Adrenal gland (tissue), 12 donors: ENCODE results near the gene DBI. TPM values are rescaled to one million over a fixed set of nuclear protein-coding genes. Genes with fewer than 3 reads are reported as not detected.

ENCODE experiments used
- DNase-seq, 7 donors: peaks; one replicate each; pipeline ENCODE4 v3.0.0-alpha.2; 2019 to 2020
- H3K27ac ChIP-seq, 5 donors: fragments of 200-600 bp; sonication (generic) in 4 of 5; 1 replicate in 3 of 5; 2 replicates in 2 of 5; pipeline versions ENCODE4 v1.5.1 to v1.8.0; 2016 to 2020; ENCODE audit warnings: mild to moderate bottlenecking in 1 of 5
- H3K27me3 ChIP-seq: fragments of 200-600 bp; 2 replicates; pipeline ENCODE4 v1.8.0; 2021
- H3K36me3 ChIP-seq, 2 donors: fragments of 200-600 bp; replicated peaks in 1 of 2; 1 replicate in 1 of 2; 2 replicates in 1 of 2; pipeline versions ENCODE4 v1.5.1 to v1.8.0; 2018 to 2022
- H3K4me1 ChIP-seq, 2 donors: fragments of 200-600 bp; replicated peaks in 1 of 2; 1 replicate in 1 of 2; 2 replicates in 1 of 2; pipeline versions ENCODE4 v1.5.1 to v1.8.0; 2018 to 2021
- H3K4me3 ChIP-seq, 4 donors: fragments of 200-600 bp; sonication (generic) in 3 of 4; one replicate each; pipeline ENCODE4 v1.5.1; 2016 to 2018
- H3K9me3 ChIP-seq, 3 donors: fragments of 200-600 bp; sonication (generic) in 1 of 3; replicated peaks in 1 of 3; 1 replicate in 2 of 3; 2 replicates in 1 of 3; pipeline versions ENCODE4 v1.5.1 to v1.8.0; 2016 to 2021
- CTCF ChIP-seq, 6 experiments: fragments of 450-650 bp in 4 of 6; fragments of 200-600 bp in 2 of 6; sonication (generic) in 1 of 6; IDR thresholded peaks; 1 replicate in 5 of 6; 2 replicates in 1 of 6; pipeline versions ENCODE4 v1.5.1 to v1.8.0; 2016 to 2021; ENCODE audit warnings: antibody characterized with exemption in 6 of 6, mild to moderate bottlenecking in 2 of 6, moderate library complexity in 1 of 6
- POLR2A ChIP-seq, 2 donors: fragments of 450-650 bp; IDR thresholded peaks; one replicate each; pipeline ENCODE4 v1.6.1; 2017; ENCODE audit warnings: antibody characterized with exemption in 2 of 2, mild to moderate bottlenecking in 2 of 2, moderate library complexity in 1 of 2
- WGBS, 4 donors: extraction: QIAGEN DNeasy Blood & Tissue Kit in 2 of 4; methylation state at CpG; one replicate each; pipeline versions ENCODE4 v1.1.5 to v1.1.7; 2013 to 2017; 5-methylcytosine and 5-hydroxymethylcytosine counted together
- intact Hi-C, 2 donors: fragments of 100-400 bp; cut with DNase I; formaldehyde crosslinking; loops; one replicate each; pipeline versions ENCODE4 v1.14.1 to v1.15.0; 2022 to 2023
- polyA plus RNA-seq, 3 donors: library from polyadenylated mRNA; stranded (reverse); fragments of 200-250 nt in 2 of 3; fragments of 350-450 nt in 1 of 3; fragmentation: Illumina TruSeq in 1 of 3; extraction: RNeasy Lipid Tissue Mini Kit (QIAGEN cat#74804) in 1 of 3; gene quantifications; one replicate each; pipeline ENCODE4 v1.2.3, GENCODE V29; 2013 to 2014
- total RNA-seq, 9 donors: library from RNA; depleted of rRNA in 4 of 9; stranded (reverse); fragments of >200 nt in 4 of 9; fragments of 120-200 nt in 1 of 9; fragmentation: NEBNext Ultra II Directional in 1 of 9; extraction: Animal tissue kit (Norgen Biotek cat#: 25700) in 1 of 9; gene quantifications; one replicate each; pipeline versions ENCODE4 v1.1.0 to v1.2.4, GENCODE V29; 2013 to 2023
- donor health status: healthy with polysubstance abuse.
- donor health status: Bipolar disorder and iron deficiency.
- donor health status: DM: yes; HTN: yes; CAD: no.
- donor health status: DM: no; HTN: no; CAD: no.
- donor health status: DM: no; HTN: no; CAD: no.
- donor health status: DM: yes; HTN: yes; CAD: no.

The DBI gene
- total and polyA plus RNA-seq, 12 donors: 32.3 to 367 (median 99.1) TPM

GRCh38 chr2:119408221-119408619, 41.4 kb downstream of the DBI start:
- 60 to 75% (median 62%) methylated on average over 3 to 5 of the region's 5 CpGs for WGBS, 4 donors
- DNase-seq: peak in 1 of 7 donors; percentile 43

GRCh38 chr2:119409506-119409905, 42.7 kb downstream of the DBI start:
- Histone ChIP-seq H3K9me3 (no peaks in the 10 kb centered on the region), H3K36me3 (no peaks in the 10 kb centered on the region), H3K27ac (no peak overlapping the region), H3K27me3 (no peaks in the 10 kb centered on the region), H3K4me1 (peaks cover 0 to 3% of the 10 kb centered on the region in 2 donors), H3K4me3 (no peak overlapping the region)
- no peak for DNase-seq
- WGBS, 4 donors: 68 to 79% (median 77%) methylated on average over 4 of the region's 4 CpGs
- TF ChIP-seq POLR2A (IDR thresholded peaks at IDR 0.05): no peak
- no peak for TF ChIP-seq CTCF (IDR thresholded peaks at IDR 0.05)
- intact Hi-C loops: loop anchor here (5.0 to 10.0 kb wide), 2 partner anchors 245 to 248 kb away; no protein-coding TSS in a partner anchor

More at GRCh38 chr2:119408221-119408619, 41.4 kb downstream of the DBI start:
- H3K9me3 ChIP-seq: no peaks in the 10 kb centered on the region
- H3K27ac ChIP-seq: no peak overlapping the region
- no peak overlapping the region for H3K4me3 ChIP-seq
- H3K27me3 ChIP-seq: no peaks in the 10 kb centered on the region
- TF ChIP-seq POLR2A (IDR thresholded peaks at IDR 0.05): no peak
- no peak for TF ChIP-seq CTCF (IDR thresholded peaks at IDR 0.05)
- intact Hi-C loops: loop anchor here (5.0 to 10.0 kb wide), 2 partner anchors 247 to 249 kb away; no protein-coding TSS in a partner anchor
- no peaks in the 10 kb centered on the region for H3K36me3 ChIP-seq
- peaks cover 0 to 3% of the 10 kb centered on the region in 2 donors for H3K4me1 ChIP-seq

- H3K9me3 ChIP-seq: no peaks in the 10 kb centered on the region
- no peak overlapping the region for H3K4me3 ChIP-seq
- intact Hi-C loops: no loop called here
- TF ChIP-seq POLR2A (IDR thresholded peaks at IDR 0.05) (no peak), CTCF (IDR thresholded peaks at IDR 0.05) (no peak)
- no peaks in the 10 kb centered on the region for H3K36me3 ChIP-seq
- H3K4me1 ChIP-seq: peaks cover 0 to 8% of the 10 kb centered on the region in 2 donors
- H3K27ac ChIP-seq: no peak overlapping the region
- no peak for DNase-seq
- 80 to 85% (median 83%) methylated on average over 3 of the region's 3 CpGs for WGBS, 4 donors
- H3K27me3 ChIP-seq: no peaks in the 10 kb centered on the region
Observed at GRCh38 chr2:119414894-119415293, 48.1 kb downstream of the DBI start.

- Histone ChIP-seq H3K4me3 (no peak overlapping the region), H3K27me3 (no peaks in the 10 kb centered on the region), H3K9me3 (no peaks in the 10 kb centered on the region), H3K4me1 (peaks cover 0 to 8% of the 10 kb centered on the region in 2 donors), H3K36me3 (no peaks in the 10 kb centered on the region), H3K27ac (no peak overlapping the region)
- TF ChIP-seq CTCF (IDR thresholded peaks at IDR 0.05): no peak
- no peak for TF ChIP-seq POLR2A (IDR thresholded peaks at IDR 0.05)
- intact Hi-C loops: no loop called here
- no peak for DNase-seq
- 82 to 94% (median 85%) methylated on average over 1 of the region's 1 CpG for WGBS, 4 donors
Observed at GRCh38 chr2:119415630-119416029, 48.9 kb downstream of the DBI start.
